ENCODE measurements around the gene CEP112.

Gene CEP112

DNA sequence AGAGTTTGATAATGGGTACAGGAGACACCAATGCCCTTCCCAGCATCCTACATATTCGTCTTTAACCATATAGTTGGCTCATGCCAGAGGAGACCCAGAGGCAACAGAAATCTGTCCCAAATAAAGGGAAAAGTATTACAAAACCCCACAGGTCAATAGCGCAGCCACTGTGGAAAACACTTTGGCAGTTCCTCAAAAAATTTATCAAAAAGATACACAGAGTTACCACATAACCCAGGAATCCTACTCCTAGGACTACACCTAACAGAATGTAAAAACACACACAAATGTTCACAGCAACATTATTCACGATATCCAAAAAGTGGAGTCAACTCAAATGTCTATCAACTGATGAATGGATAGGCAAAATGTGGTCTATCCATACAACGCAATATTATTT is 135.8 kb downstream of the CEP112 start:
- DNase-seq, result no peak

DNA sequence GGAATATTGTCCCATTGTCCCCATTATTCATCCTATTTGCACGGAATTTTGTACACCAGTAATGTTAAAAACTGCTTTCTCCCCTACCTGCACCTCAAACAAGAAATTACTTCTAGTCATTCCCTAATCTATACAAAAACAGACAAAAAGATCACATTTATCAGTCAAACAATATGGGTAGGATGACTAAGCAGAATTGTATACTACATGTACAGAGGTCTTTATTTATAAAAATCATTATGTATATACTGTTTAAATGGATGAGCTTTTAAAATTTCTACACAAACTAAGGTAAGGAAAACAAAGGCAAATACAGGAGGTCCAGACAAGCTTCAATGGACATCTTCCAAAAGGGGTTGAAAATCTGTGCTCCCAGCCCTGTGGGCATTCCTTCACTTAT is 137.7 kb downstream of the CEP112 start:
- DNase-seq, result no peak

DNA sequence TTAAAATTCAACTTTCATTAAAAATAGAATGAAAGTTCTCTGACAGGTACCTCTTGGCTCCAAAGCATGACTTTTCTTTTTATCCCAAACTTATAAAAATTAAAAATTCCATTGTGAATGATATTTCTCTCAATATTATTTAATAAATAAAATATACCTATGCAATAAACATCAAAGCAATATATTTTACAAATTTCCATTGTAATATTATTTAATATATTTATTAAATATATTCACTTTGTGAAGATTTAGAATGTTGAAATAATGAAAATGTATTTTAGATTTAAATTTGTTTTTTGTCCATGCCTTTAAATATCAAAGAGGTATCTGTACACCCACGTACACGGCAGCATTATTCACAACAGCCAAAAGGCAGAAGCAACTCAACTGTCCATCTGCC is 147.8 kb downstream of the CEP112 start:
- DNase-seq, result no peak

DNA sequence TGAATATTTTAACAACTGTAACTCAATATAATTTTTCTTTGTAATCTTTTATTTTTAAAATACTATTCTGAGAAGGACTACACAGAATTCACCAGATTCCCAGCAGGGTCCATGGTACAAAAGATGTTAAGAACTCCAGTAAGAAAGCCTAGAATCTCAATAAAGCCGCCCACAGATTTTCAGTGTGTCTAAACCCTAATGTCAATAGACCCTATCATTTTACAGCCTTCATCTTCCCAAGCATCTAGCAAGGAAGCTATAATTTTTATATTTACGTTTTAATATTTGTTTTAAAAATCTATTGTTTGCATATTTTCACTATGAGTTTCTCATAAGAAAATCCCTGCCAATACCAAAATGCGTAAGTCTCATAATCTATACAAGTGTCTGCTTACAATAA is 148.5 kb downstream of the CEP112 start:
- no peak for DNase-seq

DNA sequence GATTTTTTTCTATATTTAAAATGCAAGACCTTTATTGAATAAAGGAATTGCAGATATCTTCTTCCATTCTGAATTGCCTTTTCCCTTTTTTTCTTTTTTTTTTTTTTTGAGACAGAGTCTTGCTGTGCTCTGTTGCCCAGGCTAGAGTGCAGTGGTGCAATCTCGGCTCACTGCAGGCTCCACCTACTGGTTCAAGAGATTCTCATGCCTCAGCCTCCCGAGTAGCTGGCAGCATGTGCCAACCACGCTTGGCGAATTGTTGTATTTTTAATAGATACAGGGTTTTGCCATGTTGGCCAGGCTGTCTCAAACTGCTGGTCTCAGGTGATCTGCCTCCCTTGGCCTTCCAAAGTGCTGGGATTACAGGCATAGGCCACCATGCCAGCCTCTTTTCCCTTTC is 151.5 kb downstream of the CEP112 start:
- peak; percentile 56 for DNase-seq

DNA sequence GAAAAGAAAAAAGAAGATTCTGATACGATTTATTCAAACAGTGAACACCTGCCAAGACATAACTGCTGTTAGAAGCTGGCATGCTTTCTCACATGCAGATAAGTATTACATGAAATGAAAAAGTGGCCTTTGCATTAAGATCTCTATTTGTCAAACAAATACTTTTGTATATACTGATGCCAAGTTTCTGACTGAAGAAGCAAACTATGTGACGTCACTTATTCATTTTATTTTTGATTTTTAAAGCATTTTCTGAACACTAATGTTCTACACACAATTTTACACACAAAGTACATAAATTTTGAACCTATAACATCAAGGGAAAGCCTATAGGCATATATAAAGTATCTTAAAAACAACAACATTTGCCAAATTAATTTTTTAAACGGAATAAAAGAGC is 153.8 kb downstream of the CEP112 start:
- no peak for DNase-seq

DNA sequence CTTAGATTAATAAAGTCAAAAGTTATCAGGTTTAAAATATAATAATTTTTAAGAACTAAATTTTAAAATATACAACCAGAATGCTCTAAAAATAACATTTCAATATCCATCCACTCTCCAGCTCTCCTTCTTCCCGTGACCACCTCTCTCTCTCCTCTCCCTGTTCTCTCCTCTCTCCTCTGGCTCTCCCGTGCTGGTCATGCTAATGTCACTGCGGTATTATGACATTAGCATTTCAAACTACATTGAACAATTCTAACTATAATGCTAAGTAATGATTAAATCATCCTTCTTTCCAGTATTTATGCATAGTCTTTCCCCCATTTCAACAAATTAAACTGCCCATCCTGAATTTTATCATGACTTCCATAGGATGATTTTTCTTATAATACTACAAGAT is 154.7 kb downstream of the CEP112 start:
- DNase-seq, result no peak

DNA sequence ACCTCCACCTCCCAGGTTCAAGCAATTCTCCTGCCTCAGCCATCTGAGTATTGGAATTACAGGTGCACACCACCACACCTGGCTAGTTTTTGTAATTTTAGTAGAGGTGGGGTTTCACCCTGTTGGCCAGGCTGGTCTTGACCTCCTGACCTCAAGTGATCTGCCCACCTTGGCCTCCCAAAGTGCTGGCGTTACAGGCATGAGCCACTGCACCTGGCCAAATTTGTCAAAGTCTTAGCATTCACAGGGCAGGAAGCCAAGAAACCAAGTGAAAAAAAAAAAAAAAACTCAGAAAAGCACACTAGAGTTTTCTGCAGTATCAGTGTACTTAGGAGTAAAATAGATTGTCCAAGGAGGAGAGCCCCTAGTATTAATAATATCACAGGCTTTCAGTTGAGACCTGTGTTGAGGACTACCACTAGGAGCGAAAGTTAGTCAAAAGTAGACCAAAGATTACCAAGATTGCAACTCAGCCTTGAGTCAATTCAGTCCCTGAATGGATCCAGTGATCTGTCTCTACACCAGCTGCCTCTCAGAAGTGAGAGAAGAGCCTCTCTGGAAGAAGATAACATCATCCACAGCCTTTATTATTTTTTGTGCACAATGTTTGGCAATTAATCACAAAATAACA is 159.7 kb downstream of the CEP112 start:
- peak; percentile 86 for DNase-seq

DNA sequence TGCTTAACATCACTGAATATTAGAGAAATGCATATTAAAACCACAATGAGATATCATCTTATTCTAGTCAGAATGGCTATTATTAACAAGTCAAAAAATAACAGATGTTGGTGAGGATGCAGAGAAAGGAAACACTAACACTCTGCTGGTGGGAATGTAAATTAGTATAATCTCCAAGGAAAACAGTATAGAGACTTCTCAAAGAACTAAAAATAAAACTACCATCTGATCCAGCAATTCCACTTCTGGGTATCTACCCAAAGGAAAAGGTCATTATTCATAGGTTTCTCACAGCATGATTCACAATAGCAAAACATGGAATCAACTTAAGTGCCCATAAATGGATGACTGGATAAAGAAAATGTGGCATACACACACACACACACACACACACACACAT is 166.4 kb downstream of the CEP112 start:
- DNase-seq, result no peak

DNA sequence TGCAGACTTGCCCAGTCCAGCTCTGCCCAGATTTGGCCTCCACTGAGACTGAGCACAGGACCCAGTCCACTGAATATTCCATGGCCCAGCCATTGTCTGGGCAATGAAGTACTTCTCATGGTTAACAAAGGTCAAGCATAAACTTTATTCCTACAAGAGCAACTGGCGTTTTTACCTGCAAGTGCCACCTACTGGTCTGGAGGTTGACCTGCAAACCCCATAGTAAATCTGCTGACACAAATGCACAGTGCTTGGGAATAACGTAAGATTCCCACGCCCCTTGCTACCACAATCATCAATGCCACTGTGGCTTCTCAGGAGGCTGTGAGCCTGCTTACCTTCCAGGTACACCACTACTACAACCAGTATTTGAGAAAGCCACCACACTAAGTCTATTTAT is 170.2 kb downstream of the CEP112 start:
- no peak for DNase-seq

DNA sequence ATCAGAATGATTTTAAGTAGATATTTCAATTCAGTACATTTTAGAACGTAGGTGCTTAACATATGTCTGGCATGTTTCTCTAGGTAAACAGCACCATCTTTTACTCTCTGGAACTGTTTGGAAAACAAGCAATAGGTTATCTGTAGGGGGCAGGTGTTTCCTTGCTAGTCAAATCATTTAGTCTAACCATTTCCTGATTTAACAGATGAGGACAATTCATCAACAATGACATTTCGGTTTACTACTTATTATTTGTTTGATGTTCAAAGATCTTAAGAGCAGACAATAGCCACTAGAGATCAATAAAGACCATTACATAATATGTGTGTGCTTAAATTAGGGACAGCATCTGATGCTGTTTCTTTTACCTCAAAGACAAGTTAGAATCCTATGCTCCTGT is 173.1 kb downstream of the CEP112 start:
- no peak for DNase-seq

DNA sequence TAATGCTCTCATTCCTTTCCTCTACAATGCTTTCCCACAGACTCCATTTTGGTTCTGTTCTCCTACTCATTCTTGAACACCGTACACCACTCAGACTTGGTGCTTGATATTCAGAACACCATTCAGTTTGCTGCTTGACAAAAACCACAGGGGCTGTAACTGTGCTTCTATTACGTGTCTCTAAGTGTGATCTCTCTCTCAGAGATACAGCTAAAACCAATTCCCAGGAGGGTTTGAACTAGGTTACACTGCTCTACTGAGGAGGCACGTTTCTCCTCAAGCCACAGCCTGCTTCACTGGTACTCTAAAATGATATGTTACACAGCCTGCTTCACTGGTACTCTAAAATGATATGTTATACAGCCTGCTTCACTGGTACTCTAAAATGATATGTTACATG is 175.7 kb downstream of the CEP112 start:
- DNase-seq, result no peak

DNA sequence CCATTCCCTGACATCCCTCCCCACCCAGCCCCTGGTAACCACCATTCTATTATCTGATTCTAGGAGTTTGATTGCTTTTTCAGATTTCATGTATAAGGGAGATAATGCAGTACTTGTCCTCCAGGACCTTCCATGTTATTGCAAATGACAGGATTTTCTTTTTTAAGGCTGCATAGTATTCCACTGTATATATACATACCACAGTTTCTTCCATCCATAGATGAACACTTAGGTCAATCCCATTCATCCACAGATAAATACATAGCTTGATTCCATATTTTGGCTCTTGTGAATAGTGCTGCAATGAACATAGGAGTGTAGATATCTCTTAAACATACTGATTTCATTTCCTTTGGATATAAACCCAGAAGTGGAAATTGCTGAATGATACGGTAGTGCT is 183.3 kb downstream of the CEP112 start:
- no peak for DNase-seq

DNA sequence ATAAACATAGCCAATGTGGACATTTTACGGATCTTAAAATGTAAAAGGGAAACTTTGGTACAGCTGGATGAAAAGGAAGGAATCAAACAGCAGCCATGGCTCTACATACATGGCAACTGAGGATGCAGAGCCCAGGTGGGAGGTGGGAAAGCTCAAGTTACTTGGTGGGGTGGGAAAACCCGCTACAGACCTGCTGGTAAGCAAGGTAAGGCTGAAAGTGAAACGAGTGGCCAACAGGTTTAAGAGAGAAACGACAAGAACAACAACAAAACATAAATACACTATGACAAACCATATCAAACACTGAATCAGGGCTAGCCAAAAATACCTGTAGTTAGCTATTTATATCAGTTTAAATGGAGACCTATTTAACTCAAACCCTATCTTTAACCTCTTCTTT is 185.3 kb downstream of the CEP112 start:
- peak; percentile 23 for DNase-seq

DNA sequence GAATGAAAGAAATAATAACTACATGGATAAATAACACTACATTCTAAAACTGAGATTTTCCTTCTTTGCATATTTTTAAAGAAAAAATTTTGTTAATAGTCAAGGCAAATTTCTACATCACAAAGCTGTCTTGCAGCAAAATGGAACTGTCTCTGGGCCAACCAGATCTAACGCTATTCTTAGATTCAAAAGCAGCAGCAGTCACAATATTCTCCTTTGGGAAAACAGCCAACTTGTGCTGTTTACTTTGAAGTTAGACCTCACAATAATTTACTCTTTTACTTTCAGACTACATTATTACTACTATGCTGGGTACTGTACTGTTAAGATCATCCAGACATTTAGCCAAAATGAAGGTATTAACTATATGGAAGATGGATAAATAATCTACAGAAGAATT is 189.1 kb downstream of the CEP112 start:
- peak; percentile 51 for DNase-seq

DNA sequence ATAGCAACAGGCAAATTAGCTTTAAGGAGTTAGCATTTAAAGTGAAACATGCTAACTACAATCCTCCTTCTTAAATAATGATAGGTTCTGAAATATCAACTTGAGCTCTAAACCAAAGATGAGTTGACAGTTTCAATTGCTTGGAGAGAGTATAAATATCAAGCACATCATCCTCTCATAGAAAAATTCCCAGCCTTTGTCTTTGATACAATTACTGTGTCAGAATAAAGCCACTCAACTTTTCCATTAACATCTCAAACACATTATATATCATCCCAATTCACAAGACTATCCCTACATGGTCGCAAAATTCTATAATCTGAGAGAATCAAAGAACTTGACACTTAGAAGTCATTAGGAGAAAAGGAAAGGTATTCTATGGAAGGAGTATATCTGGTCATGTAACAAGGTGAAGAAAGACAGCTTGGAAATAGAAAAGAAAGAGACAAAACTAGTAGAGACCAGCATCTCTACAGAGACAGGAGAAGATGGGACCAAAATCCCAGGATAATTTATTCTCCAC is 189.8 kb downstream of the CEP112 start:
- DNase-seq, result no peak

DNA sequence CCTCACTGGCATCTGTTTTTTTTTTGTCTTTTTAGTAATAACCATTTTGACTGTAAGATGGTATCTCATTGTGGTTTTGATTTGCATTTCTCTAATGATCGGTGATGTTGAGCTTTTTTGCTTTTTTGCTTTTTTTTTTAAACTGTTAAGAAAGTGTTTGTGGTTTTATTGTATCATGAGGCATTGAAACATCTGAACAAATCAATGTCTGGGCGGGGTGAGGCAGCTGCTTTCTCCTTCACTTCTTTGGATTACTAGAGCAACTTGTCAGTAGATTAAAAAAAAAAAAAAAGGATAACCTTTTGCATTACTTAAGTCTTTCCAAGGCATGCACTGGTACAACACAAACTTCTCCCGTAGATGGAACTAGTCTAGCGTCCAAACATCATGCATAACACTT is 191.7 kb downstream of the CEP112 start:
- no peak for DNase-seq

DNA sequence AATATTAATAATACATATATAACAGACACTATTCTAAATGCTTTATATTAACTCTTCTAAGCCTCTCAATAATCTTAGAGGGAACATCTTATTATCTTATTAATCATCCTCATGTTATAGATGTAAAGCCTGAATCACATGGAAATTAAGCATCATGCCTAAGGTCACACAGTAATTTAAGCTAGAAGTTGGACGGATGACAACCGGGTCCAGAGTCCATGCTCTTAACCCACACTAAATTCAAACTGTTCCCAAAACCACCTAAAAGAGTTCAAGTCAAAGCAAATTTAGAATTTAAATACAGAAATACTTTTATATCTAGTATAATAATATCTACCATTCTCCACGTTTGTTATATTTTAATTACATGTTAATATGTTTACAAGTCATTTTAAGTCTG is 193.3 kb downstream of the CEP112 start:
- DNase-seq, result no peak

DNA sequence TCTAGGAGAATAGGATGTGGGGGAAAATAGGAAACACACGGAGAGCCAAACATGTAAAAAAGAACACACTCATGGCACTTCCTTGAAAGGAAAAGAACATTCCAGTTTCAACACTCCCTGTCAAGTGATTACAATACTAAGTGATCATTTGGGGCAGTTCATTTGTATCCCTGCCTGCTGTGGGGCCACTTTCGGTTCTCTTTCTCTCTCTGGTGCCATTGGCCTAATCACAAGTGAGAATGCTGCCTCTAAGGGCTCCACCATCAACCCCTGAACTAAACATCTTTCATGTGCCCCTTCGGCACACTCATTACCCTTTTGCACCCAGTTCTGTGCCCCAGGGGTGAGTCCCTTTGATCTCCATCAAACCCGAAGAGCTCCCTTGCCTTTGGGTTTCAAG is 197.3 kb downstream of the CEP112 start:
- DNase-seq, result peak; percentile 15

DNA sequence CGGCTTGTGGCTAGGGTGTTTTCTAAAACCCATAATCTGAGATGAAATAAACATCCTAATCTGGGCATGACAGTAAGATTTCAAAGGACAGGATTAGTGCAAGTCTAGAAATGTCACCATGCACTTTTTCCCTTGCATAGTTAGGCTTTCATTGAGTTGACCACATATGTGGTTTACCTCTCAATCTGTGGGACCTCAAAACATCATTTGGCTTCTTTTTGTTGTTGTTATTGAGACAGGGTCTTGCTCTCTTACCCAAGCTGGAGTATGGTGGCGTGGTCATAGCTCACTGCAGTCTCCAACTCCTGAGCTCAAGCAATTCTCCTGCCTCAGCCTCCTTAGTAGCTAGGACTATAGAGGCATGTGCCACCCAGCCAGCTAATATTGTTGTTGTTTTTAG is 197.8 kb downstream of the CEP112 start:
- no peak for DNase-seq

DNA sequence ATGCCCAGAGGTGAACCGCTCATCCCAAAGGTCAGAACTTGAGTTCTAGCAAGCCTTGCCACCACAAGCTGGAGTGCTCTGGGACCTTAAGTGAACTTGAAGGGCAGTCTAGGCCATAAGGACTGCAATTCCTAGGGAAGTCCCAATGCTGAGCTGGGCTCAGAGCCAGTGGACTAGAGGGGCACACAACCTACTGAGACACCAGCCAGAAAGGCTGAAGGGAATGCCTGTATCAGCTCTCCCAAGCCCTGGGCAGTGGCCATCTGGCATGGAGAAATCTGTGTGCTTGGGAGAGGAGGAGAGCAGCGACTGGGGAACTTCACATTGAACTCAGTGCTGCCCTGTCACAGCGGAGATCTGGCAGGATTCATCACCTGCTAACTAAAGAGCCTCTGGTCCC is 201.3 kb downstream of the CEP112 start:
- no peak for DNase-seq

DNA sequence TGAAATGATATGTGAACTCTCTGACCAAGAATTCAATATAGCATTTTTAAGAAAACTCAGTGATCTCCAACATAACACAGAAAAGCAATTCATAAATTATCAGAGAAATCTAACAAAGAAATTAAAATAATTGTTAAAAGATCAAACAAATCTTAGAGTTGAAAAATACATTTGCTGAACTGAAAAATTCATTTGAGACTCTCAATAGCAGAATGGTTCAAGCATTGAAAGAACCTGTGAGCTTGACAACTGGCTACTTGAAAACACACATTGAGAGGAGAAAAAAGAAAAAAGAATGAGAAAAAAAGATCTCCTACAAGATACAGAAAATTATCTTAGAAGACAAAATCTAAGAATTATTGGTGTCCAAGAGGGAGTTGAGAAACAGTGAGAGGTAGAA is 203.5 kb downstream of the CEP112 start:
- no peak for DNase-seq

DNA sequence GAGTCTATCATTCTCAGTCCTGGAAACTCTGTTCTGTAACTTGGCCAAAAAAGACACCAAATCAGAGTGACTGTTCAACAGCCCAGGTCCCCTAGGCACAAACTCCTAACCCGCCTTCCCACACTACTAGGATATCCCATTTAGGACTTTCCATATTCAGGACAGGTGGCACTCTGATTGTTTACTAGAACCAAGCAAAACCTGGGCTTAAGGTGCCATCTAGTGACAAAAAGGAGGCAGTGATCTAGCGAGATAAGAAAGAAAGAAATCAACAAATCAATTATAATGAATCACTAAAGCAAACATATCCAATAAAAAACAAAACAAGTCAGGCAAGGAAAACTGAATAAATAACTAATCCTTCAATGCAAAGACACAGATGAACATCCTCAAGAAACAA is 203.9 kb downstream of the CEP112 start:
- peak; percentile 20 for DNase-seq

DNA sequence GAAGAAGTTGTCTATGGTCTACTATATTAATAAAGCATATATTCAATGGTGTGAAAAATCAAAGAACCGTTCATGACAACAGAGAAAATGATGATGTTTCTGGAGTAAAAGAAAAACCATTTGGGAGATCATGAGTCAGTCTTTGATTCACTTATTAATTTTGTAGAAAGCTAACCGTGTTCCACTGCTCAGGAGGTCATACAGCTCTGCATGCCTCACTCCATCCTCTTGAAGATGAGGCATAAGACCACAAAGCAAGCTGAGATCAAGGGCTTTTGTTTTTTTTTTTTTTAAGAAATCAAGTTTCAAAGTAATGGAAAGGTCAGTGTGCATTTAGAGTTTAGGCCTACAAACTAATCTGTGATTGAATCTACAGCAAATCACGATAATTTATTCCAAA is 206.4 kb downstream of the CEP112 start:
- DNase-seq, result no peak

DNA sequence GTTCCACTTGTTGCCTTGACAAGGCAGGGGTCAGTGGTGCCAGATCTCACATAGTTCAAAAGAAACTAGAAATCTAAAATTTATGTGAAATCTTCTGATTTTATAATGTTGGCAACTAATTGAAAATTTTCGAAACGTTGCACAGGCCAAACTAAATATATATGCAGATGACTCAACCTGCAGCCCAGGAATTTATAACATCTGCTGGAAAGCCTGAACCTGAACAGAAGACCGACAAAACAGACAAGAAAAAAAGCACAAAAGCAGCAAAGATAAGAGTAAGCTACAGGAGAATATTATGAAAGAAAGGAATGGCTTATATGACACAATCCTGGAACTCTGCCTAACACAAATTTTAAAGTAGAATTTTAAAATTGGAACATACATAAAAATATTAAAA is 207.6 kb downstream of the CEP112 start:
- no peak for DNase-seq

DNA sequence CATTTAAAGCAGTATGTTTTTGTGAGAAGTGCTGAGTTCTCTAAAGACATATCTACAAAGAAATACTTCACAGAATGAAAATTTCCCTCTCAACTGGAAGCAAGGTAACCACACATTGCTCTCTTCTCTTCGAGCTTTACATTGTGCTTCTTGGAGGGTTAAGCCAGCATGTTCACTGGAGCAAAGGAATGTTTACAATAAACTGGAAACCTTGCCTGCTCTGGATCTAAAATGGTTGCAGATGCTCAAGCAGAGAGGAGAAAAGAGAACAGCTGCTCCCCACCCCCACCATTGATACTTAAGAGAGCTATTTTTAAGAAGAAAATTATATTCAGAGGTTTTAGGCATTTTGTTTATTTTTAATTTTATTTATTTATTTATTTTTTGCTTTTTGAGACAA is 213.1 kb downstream of the CEP112 start:
- DNase-seq, result no peak

Measured in RPMI8226 (cell line).